RWPE2 (cell line): Measurements from ENCODE around the gene NAPG.

Source experiments
- ATAC-seq: fragments of 200-7000 bp; cut with Tn5 transposase; 3 replicates; pipeline ENCODE4 v1.9.1; 2021; ENCODE audit warnings: low read depth
- DNase-seq: peaks from one replicate; pipeline ENCODE4 v3.0.0-alpha.2; 2020; ENCODE audit warnings: low spot score
- H3K27ac ChIP-seq: fragments of 450-650 bp; 2 replicates; pipeline ENCODE4 v1.5.1; 2017; ENCODE audit warnings: mild to moderate bottlenecking; ENCODE audit not compliant: poor library complexity, severe bottlenecking
- H3K27me3 ChIP-seq: fragments of 250-450 bp; sonication (Bioruptor Pico); 2 replicates; pipeline ENCODE4 v1.5.1; 2021; ENCODE audit warnings: mild to moderate bottlenecking, moderate library complexity; ENCODE audit not compliant: insufficient read depth, poor library complexity, severe bottlenecking
- H3K36me3 ChIP-seq: fragments of 250-450 bp; sonication (Bioruptor Pico); 2 replicates; pipeline ENCODE4 v1.5.1; 2020; ENCODE audit warnings: low read depth, mild to moderate bottlenecking, moderate library complexity
- H3K4me1 ChIP-seq: fragments of 250-450 bp; sonication (Bioruptor Pico); 2 replicates; pipeline ENCODE4 v1.5.1; 2021; ENCODE audit warnings: mild to moderate bottlenecking, moderate library complexity; ENCODE audit not compliant: insufficient read depth, poor library complexity, severe bottlenecking
- H3K4me3 ChIP-seq: fragments of 250-450 bp; sonication (Bioruptor Pico); 2 replicates; pipeline ENCODE4 v1.5.1; 2021; ENCODE audit warnings: mild to moderate bottlenecking, moderate library complexity; ENCODE audit not compliant: severe bottlenecking
- H3K9me3 ChIP-seq: fragments of 250-450 bp; sonication (Bioruptor Pico); 2 replicates; pipeline ENCODE4 v1.5.1; 2021; ENCODE audit warnings: mild to moderate bottlenecking, moderate library complexity; ENCODE audit not compliant: severe bottlenecking
- TF ChIP-seq, protein P1 (sequence below): fragments of 450-650 bp; IDR thresholded peaks from one replicate; pipeline ENCODE4 v1.5.1; 2017; ENCODE audit warnings: mild to moderate bottlenecking, moderate library complexity; ENCODE audit not compliant: poor library complexity, severe bottlenecking

Gene NAPG

DNA sequence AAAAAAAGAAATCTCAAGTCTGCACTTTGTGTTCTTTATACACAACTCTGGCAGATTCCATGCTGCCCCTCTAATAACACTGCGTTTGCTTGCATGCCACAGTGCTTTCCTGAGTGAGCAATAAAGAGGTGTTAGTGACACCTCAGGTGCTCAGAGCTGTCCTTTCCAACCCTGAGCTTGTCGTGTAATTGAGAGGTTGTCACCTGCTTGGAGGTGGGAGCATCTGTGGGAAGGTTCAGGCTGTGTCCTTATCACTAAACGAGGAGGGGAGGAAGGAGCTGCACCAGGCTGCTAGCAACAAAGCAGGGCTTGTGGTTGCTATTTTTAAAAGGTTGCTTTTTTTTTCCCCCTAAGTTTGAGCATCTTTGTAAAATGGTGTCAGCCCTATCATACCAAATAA, 39.5 kb upstream of the NAPG start:
- TF ChIP-seq, protein P1, sequence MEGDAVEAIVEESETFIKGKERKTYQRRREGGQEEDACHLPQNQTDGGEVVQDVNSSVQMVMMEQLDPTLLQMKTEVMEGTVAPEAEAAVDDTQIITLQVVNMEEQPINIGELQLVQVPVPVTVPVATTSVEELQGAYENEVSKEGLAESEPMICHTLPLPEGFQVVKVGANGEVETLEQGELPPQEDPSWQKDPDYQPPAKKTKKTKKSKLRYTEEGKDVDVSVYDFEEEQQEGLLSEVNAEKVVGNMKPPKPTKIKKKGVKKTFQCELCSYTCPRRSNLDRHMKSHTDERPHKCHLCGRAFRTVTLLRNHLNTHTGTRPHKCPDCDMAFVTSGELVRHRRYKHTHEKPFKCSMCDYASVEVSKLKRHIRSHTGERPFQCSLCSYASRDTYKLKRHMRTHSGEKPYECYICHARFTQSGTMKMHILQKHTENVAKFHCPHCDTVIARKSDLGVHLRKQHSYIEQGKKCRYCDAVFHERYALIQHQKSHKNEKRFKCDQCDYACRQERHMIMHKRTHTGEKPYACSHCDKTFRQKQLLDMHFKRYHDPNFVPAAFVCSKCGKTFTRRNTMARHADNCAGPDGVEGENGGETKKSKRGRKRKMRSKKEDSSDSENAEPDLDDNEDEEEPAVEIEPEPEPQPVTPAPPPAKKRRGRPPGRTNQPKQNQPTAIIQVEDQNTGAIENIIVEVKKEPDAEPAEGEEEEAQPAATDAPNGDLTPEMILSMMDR: no peak
- DNase-seq: no peak
- Histone ChIP-seq H3K27me3 (no peaks in the 10 kb centered on the region), H3K9me3 (no peaks in the 10 kb centered on the region), H3K4me1 (no peaks in the 10 kb centered on the region), H3K4me3 (no peak overlapping the region), H3K36me3 (no peaks in the 10 kb centered on the region), H3K27ac (no peak overlapping the region)
- ATAC-seq: no peak

DNA sequence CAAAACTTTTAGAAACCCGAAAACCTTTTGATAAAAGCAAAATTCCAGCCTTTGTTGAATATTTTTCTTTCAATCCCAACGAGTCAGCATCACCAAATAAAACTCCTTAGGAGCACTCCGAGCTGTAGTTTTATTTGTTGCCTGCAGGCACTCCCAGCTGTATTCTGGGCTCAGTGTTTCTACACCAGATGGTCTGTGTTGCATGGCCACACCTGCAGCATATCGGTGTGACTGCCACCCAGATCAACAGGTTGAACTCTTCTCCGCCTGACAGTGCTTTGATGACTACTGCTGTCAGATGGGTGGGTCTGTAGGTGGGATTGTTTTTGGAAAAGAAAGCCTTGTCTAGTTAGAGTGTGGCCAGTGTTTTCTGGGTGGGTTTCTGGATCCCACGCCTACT, 38.7 kb upstream of the NAPG start:
- Histone ChIP-seq H3K27me3 (no peaks in the 10 kb centered on the region), H3K4me3 (no peak overlapping the region), H3K9me3 (no peaks in the 10 kb centered on the region), H3K27ac (no peak overlapping the region), H3K4me1 (no peaks in the 10 kb centered on the region), H3K36me3 (no peaks in the 10 kb centered on the region)
- DNase-seq (no peak), ATAC-seq (no peak)
- TF ChIP-seq, protein P1: no peak

DNA sequence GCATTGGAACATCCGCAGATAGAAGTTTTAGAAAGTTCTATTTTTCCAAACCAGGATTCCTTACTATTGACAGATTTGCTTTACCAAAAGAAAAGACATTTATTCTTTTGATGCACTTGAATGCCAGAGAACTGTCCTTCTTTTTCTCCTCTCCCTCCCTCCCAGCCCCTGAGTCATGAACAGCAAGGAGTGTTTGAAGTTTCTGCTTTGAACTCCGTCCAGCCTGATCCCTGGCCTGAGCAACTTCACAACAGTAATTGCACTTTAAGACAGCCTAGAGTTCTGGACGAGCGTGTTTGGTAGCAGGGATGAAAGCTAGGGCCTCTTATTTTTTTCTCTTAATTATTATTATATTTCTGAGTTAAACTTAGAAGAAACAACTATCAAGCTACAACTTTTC, 37.8 kb upstream of the NAPG start:
- TF ChIP-seq, protein P1: no peak
- no peaks in the 10 kb centered on the region for H3K27me3 ChIP-seq
- H3K4me1 ChIP-seq: no peaks in the 10 kb centered on the region
- H3K9me3 ChIP-seq: no peaks in the 10 kb centered on the region
- H3K27ac ChIP-seq: no peak overlapping the region
- ATAC-seq (no peak), DNase-seq (no peak)
- H3K36me3 ChIP-seq: no peaks in the 10 kb centered on the region
- no peak overlapping the region for H3K4me3 ChIP-seq

DNA sequence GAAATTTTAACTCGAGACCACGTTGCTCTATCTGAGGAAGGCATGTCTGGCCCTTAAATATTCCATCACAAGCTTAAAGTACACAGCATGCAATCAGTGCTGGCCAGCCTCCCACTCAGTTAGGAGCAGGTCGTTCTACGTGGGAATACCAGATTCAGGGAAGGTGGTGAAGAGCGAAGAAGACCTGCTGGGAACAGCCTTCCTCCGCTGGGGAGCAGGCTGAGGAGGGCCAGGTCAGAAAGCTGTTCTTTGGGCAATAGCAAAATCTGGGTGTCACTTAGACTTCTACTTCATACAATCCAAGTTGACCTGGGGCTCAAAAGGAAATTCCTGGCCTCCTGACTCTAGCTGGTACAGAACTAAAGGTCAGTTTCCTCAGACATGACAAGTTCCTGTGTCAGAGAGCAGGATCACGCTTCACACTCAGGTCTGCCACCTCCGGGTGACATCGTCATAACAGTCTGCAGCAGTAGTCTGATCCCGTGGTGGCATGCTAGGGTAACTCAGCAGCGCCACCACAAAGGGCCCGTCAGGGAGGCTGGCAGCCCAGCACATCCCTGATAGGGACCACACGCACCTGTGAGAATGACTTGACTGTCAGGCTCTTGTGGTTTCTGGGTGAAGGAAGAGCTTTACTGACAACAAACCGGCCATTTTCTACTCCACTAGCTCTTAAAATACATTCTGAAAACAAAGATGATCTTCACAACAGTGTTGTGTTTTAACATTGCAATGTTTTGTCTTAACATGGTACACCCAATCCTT, 35.2 kb upstream of the NAPG start:
- Histone ChIP-seq H3K27ac (no peak overlapping the region), H3K36me3 (no peaks in the 10 kb centered on the region), H3K4me1 (no peaks in the 10 kb centered on the region), H3K27me3 (peaks cover 3% of the 10 kb centered on the region), H3K9me3 (no peaks in the 10 kb centered on the region), H3K4me3 (no peak overlapping the region)
- DNase-seq: no peak
- ATAC-seq: no peak
- TF ChIP-seq, protein P1: no peak

DNA sequence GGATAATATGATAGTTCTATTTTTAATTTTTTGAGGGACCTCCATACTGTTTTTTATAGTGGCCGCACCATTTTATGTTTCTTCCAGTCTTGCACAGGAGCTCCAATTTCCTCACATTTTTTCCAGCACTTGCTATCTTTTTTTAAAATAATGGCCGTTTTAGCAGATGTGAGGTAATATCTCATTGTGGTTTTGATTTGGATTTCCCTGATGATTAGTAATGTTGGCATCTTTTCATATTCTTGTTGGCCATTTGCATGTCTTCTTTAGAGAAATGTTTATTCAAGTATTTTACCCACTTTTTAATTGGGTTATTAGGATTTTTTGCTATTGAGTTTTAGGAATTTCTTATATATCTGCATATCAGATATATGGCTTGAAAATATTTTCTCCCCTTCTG, 29.9 kb upstream of the NAPG start:
- no peaks in the 10 kb centered on the region for H3K9me3 ChIP-seq
- no peak for ATAC-seq
- no peaks in the 10 kb centered on the region for H3K4me1 ChIP-seq
- no peaks in the 10 kb centered on the region; the same call in 1 of the 2 replicates for H3K36me3 ChIP-seq
- TF ChIP-seq, protein P1: no peak
- no peak overlapping the region for H3K27ac ChIP-seq
- peaks cover 3% of the 10 kb centered on the region for H3K27me3 ChIP-seq
- H3K4me3 ChIP-seq: no peak overlapping the region
- no peak for DNase-seq
